ENCODE results near the gene FOXA2. TPM values are rescaled to one million over a fixed set of nuclear protein-coding genes. Genes with fewer than 3 reads are reported as not detected.
A peak's percentile ranks its signal among the peaks of the same experiment; 100 is the strongest.

FOXA2 gene
- total and polyA plus RNA-seq, 2 of the 13 experiments (the other 11 are each of a cell fraction or from before 2014, with no cell fraction given) = 8.8 to 12.2 TPM

DNA sequence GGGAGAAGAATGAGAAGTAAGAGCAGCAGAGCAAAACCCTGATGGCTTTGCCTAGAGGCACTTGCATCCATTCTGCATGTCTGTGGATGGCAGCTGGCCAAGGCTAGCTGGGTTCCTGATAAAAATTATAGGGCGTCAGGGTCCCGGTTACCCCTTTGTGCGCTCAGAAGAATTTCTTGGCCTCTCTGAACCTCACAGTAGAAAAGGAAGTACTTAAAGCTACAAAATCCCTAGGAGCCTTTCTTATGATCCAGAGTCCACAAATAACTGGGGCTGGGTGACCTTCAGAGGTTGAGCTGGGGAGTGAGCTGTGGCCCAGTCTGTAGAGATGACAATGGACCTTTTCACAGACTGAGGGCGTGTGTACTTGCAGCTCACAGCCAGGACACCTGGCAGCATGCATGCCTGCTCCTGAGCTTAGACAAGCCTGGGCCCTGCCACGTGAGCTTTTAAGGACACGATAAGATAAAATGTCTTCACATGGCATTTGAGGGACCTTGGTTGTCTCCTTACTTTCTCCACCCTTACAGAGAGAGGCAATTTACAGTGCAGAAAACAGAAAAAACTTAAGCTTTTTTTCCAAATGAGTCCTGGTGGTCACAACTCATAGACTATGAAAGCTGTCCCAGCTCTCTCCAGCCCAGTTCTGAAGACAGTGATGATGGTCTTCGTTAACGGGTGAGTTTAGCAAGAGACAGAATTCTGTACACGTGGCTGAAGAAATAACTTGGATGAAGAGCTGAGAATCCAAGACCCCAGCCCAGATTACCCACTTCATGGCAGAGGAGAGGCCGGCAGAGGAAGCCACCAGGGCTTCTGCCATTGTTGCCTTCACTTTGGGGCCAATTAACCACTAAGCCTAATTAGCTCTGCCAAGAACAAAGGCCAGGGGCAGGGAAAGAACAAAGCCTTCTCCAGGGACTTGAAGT is 50.3 kb downstream of the FOXA2 start (continued):
- TF ChIP-seq IRX3 (CRISPR knock-in tag; IDR thresholded peaks at IDR 0.05; ENCODE audit: borderline replicate concordance, low read depth) (peak; percentile 90; the same call in 1 of the 2 replicates), HNRNPLL (IDR thresholded peaks at IDR 0.05; ENCODE audit: low read depth, low read length, poor library complexity, severe bottlenecking) (no peak), ATAD3A (CRISPR knock-in tag; IDR thresholded peaks at IDR 0.05) (peak; percentile 55; the same call in 1 of the 2 replicates), NFE2L1 (CRISPR knock-in tag; IDR thresholded peaks at IDR 0.05; ENCODE audit: borderline replicate concordance) (peak; percentile 70; the same call in 1 of the 2 replicates), MED8 (CRISPR knock-in tag; IDR thresholded peaks at IDR 0.05; ENCODE audit: insufficient replicate concordance) (peak; percentile 99), KDM5A (IDR thresholded peaks at IDR 0.05; ENCODE audit: borderline replicate concordance, low read length) (peak; percentile 29; the same call in 1 of the 2 replicates), MTF2 (CRISPR knock-in tag; IDR thresholded peaks at IDR 0.05; ENCODE audit: borderline replicate concordance) (0 out of 2 replicates have a peak, but pooled peaks have one; percentile 77), ZFP36 (IDR thresholded peaks at IDR 0.05; ENCODE audit: borderline replicate concordance, low read depth, low read length, partially characterized antibody) (no peak), ZNF180 (CRISPR knock-in tag; IDR thresholded peaks at IDR 0.05; ENCODE audit: borderline replicate concordance, low read depth) (0 out of 2 replicates have a peak, but pooled peaks have one; percentile 94), ZNF44 (CRISPR knock-in tag; IDR thresholded peaks at IDR 0.05) (peak; percentile 96), JUND (CRISPR knock-in tag; IDR thresholded peaks at IDR 0.05) (peak; percentile 88), RARG (CRISPR knock-in tag; IDR thresholded peaks at IDR 0.05; ENCODE audit: low read depth) (peak; percentile 90; the same call in 1 of the 2 replicates), MTA3 (CRISPR knock-in tag; IDR thresholded peaks at IDR 0.05) (no peak), ZNF878 (CRISPR knock-in tag; IDR thresholded peaks at IDR 0.05) (peak; percentile 99), ASH2L (IDR thresholded peaks at IDR 0.05; ENCODE audit: insufficient read length, low read depth, low read length) (peak; percentile 46), DNMT1 (CRISPR knock-in tag; IDR thresholded peaks at IDR 0.05) (peak; percentile 79; the same call in 1 of the 2 replicates), ZNF768 (CRISPR knock-in tag; IDR thresholded peaks at IDR 0.05) (peak; percentile 77), TMF1 (CRISPR knock-in tag; IDR thresholded peaks at IDR 0.05; ENCODE audit: low read depth) (peak; percentile 95; the same call in 1 of the 2 replicates), ZNF614 (CRISPR knock-in tag; IDR thresholded peaks at IDR 0.05; ENCODE audit: borderline replicate concordance) (peak; percentile 97), CEBPG (CRISPR knock-in tag; IDR thresholded peaks at IDR 0.05) (peak; percentile 76), ZNF879 (CRISPR knock-in tag; IDR thresholded peaks at IDR 0.05) (peak; percentile 98), CHD2 (IDR thresholded peaks at IDR 0.05; ENCODE audit: low read depth, low read length) (no peak), CEBPB (IDR thresholded peaks at IDR 0.05; ENCODE audit: borderline replicate concordance, low read depth, low read length) (no peak)
- TF ChIP-seq, protein P1, sequence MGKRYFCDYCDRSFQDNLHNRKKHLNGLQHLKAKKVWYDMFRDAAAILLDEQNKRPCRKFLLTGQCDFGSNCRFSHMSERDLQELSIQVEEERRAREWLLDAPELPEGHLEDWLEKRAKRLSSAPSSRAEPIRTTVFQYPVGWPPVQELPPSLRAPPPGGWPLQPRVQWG (CRISPR knock-in tag; IDR thresholded peaks at IDR 0.05; ENCODE audit: borderline replicate concordance, low read depth) = peak; percentile 94; the same call in 1 of the 2 replicates
- TF ChIP-seq, protein P2, sequence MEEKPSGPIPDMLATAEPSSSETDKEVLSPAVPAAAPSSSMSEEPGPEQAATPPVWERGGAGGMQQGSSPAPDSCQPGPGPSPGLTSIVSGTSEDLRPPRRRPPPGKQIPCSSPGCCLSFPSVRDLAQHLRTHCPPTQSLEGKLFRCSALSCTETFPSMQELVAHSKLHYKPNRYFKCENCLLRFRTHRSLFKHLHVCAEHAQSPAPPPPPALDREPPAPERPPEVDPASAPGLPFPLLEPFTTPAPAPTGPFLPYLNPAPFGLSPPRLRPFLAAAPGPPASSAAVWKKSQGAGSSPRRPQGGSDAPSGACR (CRISPR knock-in tag; IDR thresholded peaks at IDR 0.05) = peak; percentile 99; the same call in 1 of the 2 replicates
- TF ChIP-seq, protein P3, sequence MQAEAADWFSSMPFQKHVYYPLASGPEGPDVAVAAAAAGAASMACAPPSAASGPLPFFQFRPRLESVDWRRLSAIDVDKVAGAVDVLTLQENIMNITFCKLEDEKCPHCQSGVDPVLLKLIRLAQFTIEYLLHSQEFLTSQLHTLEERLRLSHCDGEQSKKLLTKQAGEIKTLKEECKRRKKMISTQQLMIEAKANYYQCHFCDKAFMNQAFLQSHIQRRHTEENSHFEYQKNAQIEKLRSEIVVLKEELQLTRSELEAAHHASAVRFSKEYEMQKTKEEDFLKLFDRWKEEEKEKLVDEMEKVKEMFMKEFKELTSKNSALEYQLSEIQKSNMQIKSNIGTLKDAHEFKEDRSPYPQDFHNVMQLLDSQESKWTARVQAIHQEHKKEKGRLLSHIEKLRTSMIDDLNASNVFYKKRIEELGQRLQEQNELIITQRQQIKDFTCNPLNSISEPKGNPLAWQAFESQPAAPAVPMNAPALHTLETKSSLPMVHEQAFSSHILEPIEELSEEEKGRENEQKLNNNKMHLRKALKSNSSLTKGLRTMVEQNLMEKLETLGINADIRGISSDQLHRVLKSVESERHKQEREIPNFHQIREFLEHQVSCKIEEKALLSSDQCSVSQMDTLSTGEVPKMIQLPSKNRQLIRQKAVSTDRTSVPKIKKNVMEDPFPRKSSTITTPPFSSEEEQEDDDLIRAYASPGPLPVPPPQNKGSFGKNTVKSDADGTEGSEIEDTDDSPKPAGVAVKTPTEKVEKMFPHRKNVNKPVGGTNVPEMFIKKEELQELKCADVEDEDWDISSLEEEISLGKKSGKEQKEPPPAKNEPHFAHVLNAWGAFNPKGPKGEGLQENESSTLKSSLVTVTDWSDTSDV (CRISPR knock-in tag; IDR thresholded peaks at IDR 0.05) = peak; percentile 99
